ENCODE results near the gene HPS4. TPM values are rescaled to one million over a fixed set of nuclear protein-coding genes. Genes with fewer than 3 reads are reported as not detected.
A peak's percentile ranks its signal among the peaks of the same experiment; 100 is the strongest.

HPS4 gene
- total RNA-seq, 3 donors from 2014 or later, result 29.0 to 43.6 (median 35.4) TPM

GRCh38 chr22:26417406-26417805 lies 66.2 kb downstream of the HPS4 start:
- H3K27ac ChIP-seq, result no peak overlapping the region
- no peak for DNase-seq (ENCODE audit: low spot score in 2 of 2)
- no peak overlapping the region for H3K4me3 ChIP-seq
- peaks cover 0 to 6% of the 10 kb centered on the region in 2 donors for H3K4me1 ChIP-seq
- no peaks in the 10 kb centered on the region for H3K27me3 ChIP-seq
- no peak for TF ChIP-seq POLR2AphosphoS5 (IDR thresholded peaks at IDR 0.05)
- TF ChIP-seq POLR2A (IDR thresholded peaks at IDR 0.05), result no peak
- TF ChIP-seq CTCF (IDR thresholded peaks at IDR 0.05), result no peak
- intact Hi-C loops (cut with DNase I; ENCODE audit: low total_unique reads), result no loop called here
- peaks cover 0 to under 1% of the 10 kb centered on the region in 2 donors for H3K9me3 ChIP-seq
- H3K36me3 ChIP-seq, result no peaks in the 10 kb centered on the region

DNA sequence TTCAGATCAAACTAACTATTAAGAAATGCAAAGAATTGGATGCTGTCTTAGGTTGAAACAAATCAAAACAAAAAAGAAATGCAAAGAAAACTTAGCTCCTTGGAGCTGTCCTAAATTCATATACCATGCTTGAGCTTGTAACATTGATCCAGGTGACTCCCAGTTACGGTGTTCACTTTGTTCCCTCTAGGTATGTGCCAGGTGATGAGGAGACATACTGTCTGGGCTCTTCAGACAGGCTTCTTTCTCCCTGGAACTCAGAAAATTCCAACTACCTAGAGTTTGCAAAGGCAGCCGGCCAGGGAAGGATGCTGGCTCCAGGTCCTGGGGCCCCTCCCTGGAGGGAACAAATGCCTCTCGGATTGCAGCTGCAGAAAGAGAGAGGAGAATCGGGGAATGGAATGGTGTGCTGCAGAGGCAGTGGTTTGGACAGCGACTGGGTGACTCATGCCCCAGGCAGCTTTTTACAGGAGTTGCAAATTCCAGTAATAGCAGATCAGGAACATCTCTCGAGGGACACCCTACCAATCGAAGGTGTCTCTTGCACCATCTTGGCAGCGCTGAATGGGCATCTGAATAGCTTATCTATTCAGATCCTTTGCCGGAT lies 66.8 kb downstream of the HPS4 start:
- Histone ChIP-seq H3K27me3 (peaks cover 0 to 5% of the 10 kb centered on the region in 2 donors), H3K9me3 (no peaks in the 10 kb centered on the region), H3K27ac (no peak overlapping the region), H3K4me1 (peaks cover 0 to 6% of the 10 kb centered on the region in 2 donors), H3K36me3 (no peaks in the 10 kb centered on the region), H3K4me3 (no peak overlapping the region)
- intact Hi-C loops (cut with DNase I; ENCODE audit: low total_unique reads), result no loop called here
- peak in 1 of 3 donors; percentile 20 for TF ChIP-seq POLR2AphosphoS5 (IDR thresholded peaks at IDR 0.05)
- TF ChIP-seq CTCF (IDR thresholded peaks at IDR 0.05), result no peak
- peak in 1 of 2 donors; percentile 59 for DNase-seq (ENCODE audit: low spot score in 2 of 2)

- Histone ChIP-seq H3K27ac (no peak overlapping the region), H3K4me1 (peaks cover 0 to 6% of the 10 kb centered on the region in 2 donors), H3K4me3 (no peak overlapping the region), H3K36me3 (no peaks in the 10 kb centered on the region), H3K9me3 (no peaks in the 10 kb centered on the region), H3K27me3 (peaks cover 0 to 11% of the 10 kb centered on the region in 2 donors)
- TF ChIP-seq POLR2AphosphoS5 (IDR thresholded peaks at IDR 0.05) (no peak), CTCF (IDR thresholded peaks at IDR 0.05) (no peak), POLR2A (IDR thresholded peaks at IDR 0.05) (no peak)
- intact Hi-C loops (cut with DNase I; ENCODE audit: low total_unique reads), result no loop called here
- DNase-seq (ENCODE audit: low spot score in 2 of 2), result no peak
Observed at GRCh38 chr22:26416256-26416655, 67.3 kb downstream of the HPS4 start.

- Histone ChIP-seq H3K27ac (no peak overlapping the region), H3K27me3 (peaks cover 0 to 18% of the 10 kb centered on the region in 2 donors), H3K4me1 (peaks cover 0 to 6% of the 10 kb centered on the region in 2 donors), H3K9me3 (no peaks in the 10 kb centered on the region), H3K4me3 (no peak overlapping the region), H3K36me3 (no peaks in the 10 kb centered on the region)
- TF ChIP-seq CTCF (IDR thresholded peaks at IDR 0.05), result no peak
- no peak for TF ChIP-seq POLR2AphosphoS5 (IDR thresholded peaks at IDR 0.05)
- TF ChIP-seq POLR2A (IDR thresholded peaks at IDR 0.05), result no peak
- DNase-seq (ENCODE audit: low spot score in 2 of 2), result no peak
- intact Hi-C loops (cut with DNase I; ENCODE audit: low total_unique reads), result no loop called here
Observed at GRCh38 chr22:26414347-26414746, 69.2 kb downstream of the HPS4 start.

- Histone ChIP-seq H3K27me3 (peaks cover 0 to 27% of the 10 kb centered on the region in 2 donors), H3K4me1 (no peaks in the 10 kb centered on the region), H3K4me3 (no peak overlapping the region), H3K27ac (no peak overlapping the region), H3K9me3 (no peaks in the 10 kb centered on the region), H3K36me3 (no peaks in the 10 kb centered on the region)
- intact Hi-C loops (cut with DNase I; ENCODE audit: low total_unique reads), result no loop called here
- DNase-seq (ENCODE audit: low spot score in 2 of 2), result no peak
- TF ChIP-seq CTCF (IDR thresholded peaks at IDR 0.05), result no peak
- TF ChIP-seq POLR2AphosphoS5 (IDR thresholded peaks at IDR 0.05), result no peak
- TF ChIP-seq POLR2A (IDR thresholded peaks at IDR 0.05), result no peak
Observed at GRCh38 chr22:26410386-26410785, 73.2 kb downstream of the HPS4 start.
